SK-N-SH (cell line): ENCODE data around the gene CIC. TPM values are rescaled to one million over a fixed set of nuclear protein-coding genes. Genes with fewer than 3 reads are reported as not detected.

Source experiments
- CTCF ChIA-PET: fragments of 300-600, 350-600 bp; formaldehyde crosslinking; extraction: SDS; loops from one replicate; lab custom pipeline; 2021; lab: Yijun Ruan, JAX
- POLR2A ChIA-PET: fragments of 350-600 bp; sonication (Branson Sonifier 250); formaldehyde crosslinking; extraction: SDS; loops from one replicate; lab custom pipeline; 2020; ENCODE audit warnings: antibody characterized with exemption, inconsistent platforms; lab: Yijun Ruan, JAX
- DNase-seq: peaks from one replicate; pipeline ENCODE4 v3.0.0; 2012
- H2AFZ ChIP-seq: fragments of 200-600 bp; sonication (generic); 2 replicates; pipeline ENCODE4 v1.8.1; 2016; ENCODE audit warnings: antibody characterized with exemption, mild to moderate bottlenecking, low read depth
- H3F3A ChIP-seq: fragments of 200-600 bp; sonication (generic); replicated peaks from 2 replicates; pipeline ENCODE3; 2016; ENCODE audit warnings: antibody characterized with exemption, mild to moderate bottlenecking; ENCODE audit not compliant: insufficient read depth
- H3K27ac ChIP-seq, 2 experiments: fragments of 200-500 bp in 1 of 2; fragments of 200-600 bp in 1 of 2; sonication (Bioruptor generic) in 1 of 2; sonication (generic), shearing (Covaris generic) in 1 of 2; 2 replicates each; pipeline versions ENCODE4 v1.5.1 to v1.6.1; 2014 to 2016; ENCODE audit warnings: low read depth in 2 of 2, inconsistent platforms in 1 of 2, low read length in 1 of 2, mild to moderate bottlenecking in 1 of 2, mixed read lengths in 1 of 2
- H3K27me3 ChIP-seq: fragments of 200-600 bp; sonication (generic), shearing (Covaris generic); 2 replicates; pipeline ENCODE4 v1.6.1; 2016; ENCODE audit warnings: mixed run types; ENCODE audit not compliant: insufficient read depth
- H3K36me3 ChIP-seq, 2 experiments: fragments of 200-500 bp in 1 of 2; fragments of 200-600 bp in 1 of 2; sonication (Bioruptor generic) in 1 of 2; sonication (generic) in 1 of 2; replicated peaks in 1 of 2; 2 replicates each; pipeline versions ENCODE3 to v1.5.1; 2014 to 2016; ENCODE audit warnings: low read length in 1 of 2, mild to moderate bottlenecking in 1 of 2; ENCODE audit not compliant: insufficient read depth in 2 of 2, control insufficient read depth in 1 of 2
- H3K4me1 ChIP-seq, 2 experiments: fragments of 200-500 bp in 1 of 2; fragments of 200-600 bp in 1 of 2; sonication (Bioruptor generic) in 1 of 2; sonication (generic), shearing (Covaris generic) in 1 of 2; 2 replicates each; pipeline versions ENCODE4 v1.5.1 to v1.6.1; 2014 to 2016; ENCODE audit warnings: low read depth in 1 of 2, low read length in 1 of 2, mixed run types in 1 of 2; ENCODE audit not compliant: insufficient read depth in 2 of 2, control insufficient read depth in 1 of 2
- H3K4me2 ChIP-seq: fragments of 200-600 bp; sonication (generic), shearing (Covaris generic); 2 replicates; pipeline ENCODE4 v1.6.1; 2017; ENCODE audit warnings: mixed run types
- H3K4me3 ChIP-seq, 2 experiments: fragments of 200-500 bp in 1 of 2; fragments of 200-600 bp in 1 of 2; sonication (Bioruptor generic) in 1 of 2; sonication (generic), shearing (Covaris generic) in 1 of 2; 2 replicates each; pipeline versions ENCODE4 v1.5.1 to v1.8.1; 2014 to 2016; ENCODE audit warnings: low read depth in 2 of 2, inconsistent platforms in 1 of 2, low read length in 1 of 2, mild to moderate bottlenecking in 1 of 2, mixed read lengths in 1 of 2, moderate library complexity in 1 of 2
- H3K79me2 ChIP-seq: fragments of 200-600 bp; sonication (generic); 2 replicates; pipeline ENCODE4 v1.8.1; 2017; ENCODE audit warnings: mild to moderate bottlenecking; ENCODE audit not compliant: insufficient read depth
- H3K9ac ChIP-seq: fragments of 200-600 bp; sonication (generic); 2 replicates; pipeline ENCODE4 v1.6.1; 2017; ENCODE audit warnings: mixed run types
- H3K9me2 ChIP-seq: fragments of 200-600 bp; sonication (generic); 2 replicates; pipeline ENCODE4 v1.6.1; 2017; ENCODE audit warnings: mixed run types
- H3K9me3 ChIP-seq: fragments of 200-600 bp; sonication (generic); 2 replicates; pipeline ENCODE4 v1.6.1; 2017; ENCODE audit warnings: mixed run types, mild to moderate bottlenecking, moderate library complexity
- H4K20me1 ChIP-seq: fragments of 200-600 bp; sonication (generic); 2 replicates; pipeline ENCODE4 v1.6.1; 2017; ENCODE audit warnings: mild to moderate bottlenecking, mixed run types; ENCODE audit not compliant: insufficient read depth
- EP300 ChIP-seq, 2 experiments: IDR thresholded peaks; 2 replicates each; pipeline versions ENCODE4 v1.4.0 to v1.6.1; 2012; ENCODE audit warnings: borderline replicate concordance in 1 of 2, low read depth in 1 of 2, low read length in 1 of 2
- EZH2phosphoT487 ChIP-seq: fragments of 200-600 bp; sonication (generic); IDR thresholded peaks from 2 replicates; pipeline ENCODE4 v1.6.1; 2017; ENCODE audit warnings: low read depth, mixed run types, mild to moderate bottlenecking, antibody characterized with exemption, moderate library complexity, borderline replicate concordance
- FOXJ3 ChIP-seq: sonication (generic); formaldehyde crosslinking; IDR thresholded peaks from 2 replicates; pipeline ENCODE4 v1.5.1; 2020; ENCODE audit warnings: mild to moderate bottlenecking, missing genetic modification reagents
- FOXM1 ChIP-seq: IDR thresholded peaks from 2 replicates; pipeline ENCODE4 v1.4.0; 2012; ENCODE audit warnings: low read depth, mild to moderate bottlenecking
- MEF2A ChIP-seq: IDR thresholded peaks from 2 replicates; pipeline ENCODE4 v1.4.0; 2012; ENCODE audit warnings: low read depth, borderline replicate concordance
- MXI1 ChIP-seq: IDR thresholded peaks from 2 replicates; pipeline ENCODE4 v1.6.1; 2012; ENCODE audit warnings: mild to moderate bottlenecking, low read depth, low read length, improper control_type of control experiment
- NFIC ChIP-seq: IDR thresholded peaks from 2 replicates; pipeline ENCODE4 v1.4.0; 2012; ENCODE audit warnings: borderline replicate concordance
- RAD21 ChIP-seq: IDR thresholded peaks from 2 replicates; pipeline ENCODE4 v1.6.1; 2012; ENCODE audit warnings: mild to moderate bottlenecking, low read length
- RFX5 ChIP-seq: IDR thresholded peaks from 2 replicates; pipeline ENCODE4 v1.6.1; 2012; ENCODE audit warnings: mild to moderate bottlenecking, improper control_type of control experiment, low read length
- TAF1 ChIP-seq: IDR thresholded peaks from 2 replicates; pipeline ENCODE4 v1.6.1; 2012; ENCODE audit warnings: low read depth, mild to moderate bottlenecking, low read length, moderate library complexity, borderline replicate concordance
- TCF12 ChIP-seq: IDR thresholded peaks from 2 replicates; pipeline ENCODE4 v1.4.0; 2012
- TEAD4 ChIP-seq: IDR thresholded peaks from 2 replicates; pipeline ENCODE4 v1.4.0; 2012; ENCODE audit warnings: mild to moderate bottlenecking, borderline replicate concordance; ENCODE audit not compliant: insufficient read depth
- WGBS: methylation state at CpG from one replicate; pipeline ENCODE4 v1.1.6; 2017; ENCODE audit warnings: low lambda C conversion rate; 5-methylcytosine and 5-hydroxymethylcytosine counted together
- polyA plus RNA-seq, 3 experiments: library from polyadenylated mRNA; depleted of rRNA; stranded (reverse); fragments of >200 nt; gene quantifications; 2 replicates each; pipeline ENCODE4 v1.2.3, GENCODE V29; 2012
- TF ChIP-seq, protein P1 (sequence below): fragments of 200-600 bp; sonication (generic); IDR thresholded peaks from 2 replicates; pipeline ENCODE4 v1.6.1; 2017; ENCODE audit warnings: antibody characterized with exemption, mild to moderate bottlenecking, moderate library complexity
- TF ChIP-seq, protein P2 (sequence below): fragments of 150-350 bp; IDR thresholded peaks from 2 replicates; pipeline ENCODE4 v1.6.1; 2017; ENCODE audit warnings: antibody characterized with exemption, low read length, low read depth, borderline replicate concordance
- TF ChIP-seq, protein P3 (sequence below): IDR thresholded peaks from 2 replicates; pipeline ENCODE4 v1.4.0; 2012; ENCODE audit warnings: low read depth, borderline replicate concordance

The CIC gene
- polyA plus RNA-seq, 1 of the 3 experiments (the other 2 are of a cell fraction) = 16.9 TPM

DNA sequence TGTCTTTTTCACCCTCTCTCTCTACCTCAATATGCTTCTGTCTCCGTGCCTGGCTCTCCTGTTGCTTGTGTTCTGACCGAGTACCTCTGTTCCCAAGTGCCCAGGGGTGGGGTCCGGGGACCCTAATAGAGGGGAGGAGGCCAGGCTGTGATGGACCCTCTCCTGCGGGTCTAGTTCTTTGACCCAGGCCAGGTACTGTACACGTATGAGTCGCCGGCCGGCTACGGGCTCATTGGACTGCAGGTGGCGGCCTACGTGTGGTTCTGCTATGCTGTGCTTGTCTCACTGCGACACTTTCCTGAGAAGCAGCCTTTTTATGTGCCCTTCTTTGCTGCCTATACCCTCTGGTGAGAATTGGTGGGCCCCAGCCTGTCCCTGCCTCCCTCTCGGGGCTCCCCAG is 48.5 kb downstream of the CIC start:
- DNase-seq = no peak
- no peaks in the 10 kb centered on the region for H3K9me3 ChIP-seq
- no peaks in the 10 kb centered on the region for H3F3A ChIP-seq
- WGBS = 78% methylated on average over 12 of the region's 13 CpGs
- no peaks in the 10 kb centered on the region for H3K27me3 ChIP-seq
- no peaks in the 10 kb centered on the region for H3K9me2 ChIP-seq
- no peak overlapping the region for H3K4me3 ChIP-seq
- H3K9ac ChIP-seq = no peak overlapping the region
- H3K79me2 ChIP-seq = no peaks in the 10 kb centered on the region
- CTCF ChIA-PET = interaction anchor here (1.3 kb wide), 1 partner anchor 22 kb away, joined by 4 read pairs; no protein-coding TSS in a partner anchor
- H3K4me1 ChIP-seq = peaks cover 0 to 7% of the 10 kb centered on the region in 2 experiments; a peak in 1 of 4 replicates
- H3K4me2 ChIP-seq = no peak overlapping the region
- H3K36me3 ChIP-seq = no peaks in the 10 kb centered on the region
- H4K20me1 ChIP-seq = no peaks in the 10 kb centered on the region
- H3K27ac ChIP-seq = no peak overlapping the region
- no peak overlapping the region for H2AFZ ChIP-seq
- POLR2A ChIA-PET = no interaction called here
- TF ChIP-seq MXI1 = no peak
- TF ChIP-seq, protein P1, sequence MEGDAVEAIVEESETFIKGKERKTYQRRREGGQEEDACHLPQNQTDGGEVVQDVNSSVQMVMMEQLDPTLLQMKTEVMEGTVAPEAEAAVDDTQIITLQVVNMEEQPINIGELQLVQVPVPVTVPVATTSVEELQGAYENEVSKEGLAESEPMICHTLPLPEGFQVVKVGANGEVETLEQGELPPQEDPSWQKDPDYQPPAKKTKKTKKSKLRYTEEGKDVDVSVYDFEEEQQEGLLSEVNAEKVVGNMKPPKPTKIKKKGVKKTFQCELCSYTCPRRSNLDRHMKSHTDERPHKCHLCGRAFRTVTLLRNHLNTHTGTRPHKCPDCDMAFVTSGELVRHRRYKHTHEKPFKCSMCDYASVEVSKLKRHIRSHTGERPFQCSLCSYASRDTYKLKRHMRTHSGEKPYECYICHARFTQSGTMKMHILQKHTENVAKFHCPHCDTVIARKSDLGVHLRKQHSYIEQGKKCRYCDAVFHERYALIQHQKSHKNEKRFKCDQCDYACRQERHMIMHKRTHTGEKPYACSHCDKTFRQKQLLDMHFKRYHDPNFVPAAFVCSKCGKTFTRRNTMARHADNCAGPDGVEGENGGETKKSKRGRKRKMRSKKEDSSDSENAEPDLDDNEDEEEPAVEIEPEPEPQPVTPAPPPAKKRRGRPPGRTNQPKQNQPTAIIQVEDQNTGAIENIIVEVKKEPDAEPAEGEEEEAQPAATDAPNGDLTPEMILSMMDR = no peak
- TF ChIP-seq FOXM1 = no peak
- TF ChIP-seq FOXJ3 (CRISPR knock-in tag) = no peak
- no peak for TF ChIP-seq NFIC
- TF ChIP-seq TEAD4 = no peak

DNA sequence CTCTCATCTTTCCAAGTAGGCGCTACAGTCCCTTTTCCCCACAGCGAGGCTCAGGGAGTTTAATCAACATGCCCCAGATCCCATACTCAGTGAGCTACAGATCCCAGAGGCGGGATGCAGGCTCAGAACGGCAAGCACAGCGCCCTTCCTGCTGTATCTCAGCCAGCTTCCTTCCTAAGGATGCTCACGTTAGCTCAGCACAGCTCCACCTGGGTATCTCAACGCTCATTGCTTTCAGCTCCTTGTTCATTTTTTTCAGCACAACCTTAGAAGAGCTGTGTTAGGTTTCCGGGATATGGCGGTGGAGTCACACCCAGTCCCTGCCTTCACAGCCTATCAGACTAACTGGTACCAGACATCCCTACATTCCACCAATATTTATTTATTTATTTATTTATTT is 53.3 kb downstream of the CIC start:
- ChIA-PET POLR2A (interaction anchor here (0.5 to 1.2 kb wide), 3 partner anchors 20 to 107 kb away, joined by 3 read pairs; partner anchors contain the start of gene PAFAH1B3), CTCF (interaction anchor here (1.2 to 2.2 kb wide), 4 partner anchors 27 to 214 kb away, joined by 3 to 8 read pairs (median 4); no protein-coding TSS in a partner anchor)
- TF ChIP-seq RFX5 (no peak), TEAD4 (no peak), TCF12 (no peak)

DNA sequence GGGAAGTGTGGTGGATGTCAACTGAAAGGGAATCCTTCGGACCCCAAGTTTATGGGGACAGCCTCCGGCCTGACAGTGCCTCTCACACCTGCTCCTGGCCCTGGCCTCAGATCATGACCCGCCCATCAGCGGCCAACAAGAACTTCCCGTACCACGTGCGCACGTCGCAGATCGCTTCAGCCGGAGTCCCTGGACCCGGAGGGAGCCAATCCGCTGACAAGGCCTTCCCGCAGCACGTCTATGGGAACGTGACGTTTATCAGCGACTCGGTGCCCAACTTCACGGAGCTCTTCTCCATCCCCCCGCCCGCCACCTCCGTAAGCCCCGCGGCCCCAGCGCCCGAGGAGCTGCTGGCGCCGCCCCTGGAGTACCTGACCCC is 54.4 kb downstream of the CIC start:
- Histone ChIP-seq H4K20me1 (no peaks in the 10 kb centered on the region; the same call in 1 of the 2 replicates), H3K4me1 (peaks cover 8 to 16% of the 10 kb centered on the region in 2 experiments; a peak in 1 of 4 replicates), H3K4me2 (no peak overlapping the region), H3K9me2 (no peaks in the 10 kb centered on the region), H3K9ac (no peak overlapping the region), H3K4me3 (no peak overlapping the region), H3F3A (no peaks in the 10 kb centered on the region), H3K9me3 (no peaks in the 10 kb centered on the region), H2AFZ (no peak overlapping the region), H3K36me3 (no peaks in the 10 kb centered on the region), H3K27ac (no peak overlapping the region), H3K79me2 (peaks cover 29% of the 10 kb centered on the region), H3K27me3 (no peaks in the 10 kb centered on the region)
- no peak for DNase-seq
- CTCF ChIA-PET = interaction anchor here (1.6 to 1.9 kb wide), 3 partner anchors 11 to 27 kb away, joined by 4 read pairs; partner anchors contain the start of genes PAFAH1B3 and PRR19
- POLR2A ChIA-PET = no interaction called here
- WGBS = 97% methylated on average over 19 of the region's 29 CpGs
- TF ChIP-seq, protein P2, sequence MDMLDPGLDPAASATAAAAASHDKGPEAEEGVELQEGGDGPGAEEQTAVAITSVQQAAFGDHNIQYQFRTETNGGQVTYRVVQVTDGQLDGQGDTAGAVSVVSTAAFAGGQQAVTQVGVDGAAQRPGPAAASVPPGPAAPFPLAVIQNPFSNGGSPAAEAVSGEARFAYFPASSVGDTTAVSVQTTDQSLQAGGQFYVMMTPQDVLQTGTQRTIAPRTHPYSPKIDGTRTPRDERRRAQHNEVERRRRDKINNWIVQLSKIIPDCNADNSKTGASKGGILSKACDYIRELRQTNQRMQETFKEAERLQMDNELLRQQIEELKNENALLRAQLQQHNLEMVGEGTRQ = no peak
- TF ChIP-seq EZH2phosphoT487 = no peak
- TF ChIP-seq RAD21 = no peak
- no peak for TF ChIP-seq EP300 (IDR thresholded peaks at IDR 0.05; ENCODE audit: borderline replicate concordance in 1 of 2, low read depth in 1 of 2, low read length in 1 of 2)
- TF ChIP-seq, protein P1 = no peak
- TF ChIP-seq TCF12 = no peak
- no peak for TF ChIP-seq MEF2A
- TF ChIP-seq, protein P3, sequence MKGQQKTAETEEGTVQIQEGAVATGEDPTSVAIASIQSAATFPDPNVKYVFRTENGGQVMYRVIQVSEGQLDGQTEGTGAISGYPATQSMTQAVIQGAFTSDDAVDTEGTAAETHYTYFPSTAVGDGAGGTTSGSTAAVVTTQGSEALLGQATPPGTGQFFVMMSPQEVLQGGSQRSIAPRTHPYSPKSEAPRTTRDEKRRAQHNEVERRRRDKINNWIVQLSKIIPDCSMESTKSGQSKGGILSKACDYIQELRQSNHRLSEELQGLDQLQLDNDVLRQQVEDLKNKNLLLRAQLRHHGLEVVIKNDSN = no peak
- no peak for TF ChIP-seq TEAD4
- TF ChIP-seq MXI1 = no peak
- no peak for TF ChIP-seq TAF1
- no peak for TF ChIP-seq NFIC

More for the DNA sequence above, 53.3 kb downstream of the CIC start:
- no peak overlapping the region for H3K4me3 ChIP-seq
- no peak for DNase-seq
- no peaks in the 10 kb centered on the region; the same call in 1 of the 2 replicates for H4K20me1 ChIP-seq
- H3K9me3 ChIP-seq = no peaks in the 10 kb centered on the region
- H3K79me2 ChIP-seq = peaks cover 17% of the 10 kb centered on the region
- H3F3A ChIP-seq = no peaks in the 10 kb centered on the region
- H3K27ac ChIP-seq = no peak overlapping the region
- no peak overlapping the region for H3K4me2 ChIP-seq
- no peaks in the 10 kb centered on the region for H3K9me2 ChIP-seq
- peaks cover 8 to 14% of the 10 kb centered on the region in 2 experiments; a peak in 1 of 4 replicates for H3K4me1 ChIP-seq
- 89% methylated on average over 9 of the region's 9 CpGs for WGBS
- H3K9ac ChIP-seq = no peak overlapping the region
- H3K36me3 ChIP-seq = no peaks in the 10 kb centered on the region
- H2AFZ ChIP-seq = no peak overlapping the region
- no peaks in the 10 kb centered on the region for H3K27me3 ChIP-seq
